GM19395 (cell line): ENCODE results near the gene SULT1C4.
"Not testable (repeated sequence)": the region's sequence is repeated elsewhere in the genome, so short reads cannot be mapped to it uniquely, and the experiment has no call there.

Experiments
- ATAC-seq: cut with Tn5 transposase; IDR thresholded peaks from one replicate; pipeline ENCODE4 v1.9.1; 2021; ENCODE audit warnings: mild to moderate bottlenecking, moderate library complexity; ENCODE audit not compliant: unreplicated experiment

Gene SULT1C4

DNA sequence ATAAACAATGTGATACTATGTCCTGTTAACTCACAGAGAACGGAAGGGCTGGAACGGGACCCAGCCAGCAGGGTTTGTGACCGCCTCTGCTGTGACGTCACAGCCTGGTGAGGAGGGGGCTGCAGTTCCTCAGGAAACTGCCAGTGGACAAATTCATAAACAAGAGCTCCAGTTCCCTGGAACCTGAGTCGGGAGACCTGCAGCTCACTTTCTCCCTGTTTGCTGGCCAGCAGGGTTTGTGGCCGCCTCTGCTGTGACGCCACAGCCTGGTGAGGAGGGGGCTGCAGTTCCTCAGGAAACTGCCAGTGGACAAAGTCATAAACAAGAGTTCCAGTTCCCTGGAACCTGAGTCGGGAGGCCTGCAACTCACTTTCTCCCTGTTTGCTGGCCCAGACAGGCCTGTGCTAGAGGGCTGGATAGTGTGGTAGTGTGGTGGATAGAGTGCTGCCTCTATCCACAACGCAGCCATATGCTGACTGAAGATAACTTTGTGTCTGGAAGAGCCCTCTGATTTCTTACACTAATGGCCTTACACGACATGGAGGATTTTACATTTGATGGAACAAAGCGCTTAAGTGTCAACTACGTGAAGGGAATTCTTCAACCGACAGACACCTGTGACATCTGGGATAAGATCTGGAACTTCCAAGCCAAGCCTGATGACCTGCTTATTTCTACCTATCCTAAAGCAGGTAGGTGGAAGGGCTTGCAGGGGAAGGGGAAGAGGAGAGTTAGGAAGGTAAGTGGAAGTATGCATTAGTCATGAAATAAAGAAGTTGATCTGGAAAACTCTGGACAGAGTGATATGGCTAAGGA is at the start of gene SULT1C4:
SULT1C4 (plus strand) TSS at position 140 of the 816 bp plus-strand sequence; CDS start at position 524, 384 bp downstream.
- ATAC-seq, result no peak

DNA sequence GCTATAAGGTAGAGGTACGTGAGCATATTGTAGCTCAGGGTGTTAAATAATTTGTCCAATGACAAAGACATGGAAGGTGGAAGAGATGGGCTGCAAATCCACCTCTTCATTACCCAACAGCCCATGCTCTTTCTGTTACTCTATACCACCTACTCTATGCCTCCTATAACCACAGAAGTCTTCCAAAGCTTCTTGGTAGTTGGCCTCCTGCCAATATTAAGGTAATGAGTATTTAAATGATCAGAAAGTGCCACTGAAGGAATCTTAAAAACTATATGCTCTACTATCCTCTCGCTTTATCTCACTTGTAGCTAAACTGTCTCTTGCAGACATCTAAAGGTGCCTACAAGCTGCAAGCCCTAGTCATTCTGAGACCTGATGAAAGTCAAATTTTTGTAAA is 48.0 kb upstream of the SULT1C4 start:
- ATAC-seq, result no peak

DNA sequence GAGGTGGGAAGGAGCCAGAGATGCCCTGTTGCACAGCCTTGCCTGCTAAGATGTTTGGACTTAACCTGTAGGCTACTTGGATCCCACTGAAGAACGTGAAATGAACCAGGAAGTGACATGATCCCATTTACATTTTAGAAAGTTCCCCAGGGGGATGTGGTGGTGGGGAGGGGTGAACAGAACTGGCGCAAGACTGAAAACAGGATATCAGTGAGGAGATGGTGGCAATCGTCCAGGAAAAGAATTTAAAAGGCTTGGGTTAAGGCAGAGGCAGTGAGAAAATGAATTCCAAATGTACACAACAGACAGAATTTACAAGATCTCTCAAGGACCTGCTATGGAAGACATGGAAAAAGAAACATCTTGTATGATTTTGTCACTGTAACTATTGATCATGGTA is 46.8 kb upstream of the SULT1C4 start:
- ATAC-seq, result no peak

DNA sequence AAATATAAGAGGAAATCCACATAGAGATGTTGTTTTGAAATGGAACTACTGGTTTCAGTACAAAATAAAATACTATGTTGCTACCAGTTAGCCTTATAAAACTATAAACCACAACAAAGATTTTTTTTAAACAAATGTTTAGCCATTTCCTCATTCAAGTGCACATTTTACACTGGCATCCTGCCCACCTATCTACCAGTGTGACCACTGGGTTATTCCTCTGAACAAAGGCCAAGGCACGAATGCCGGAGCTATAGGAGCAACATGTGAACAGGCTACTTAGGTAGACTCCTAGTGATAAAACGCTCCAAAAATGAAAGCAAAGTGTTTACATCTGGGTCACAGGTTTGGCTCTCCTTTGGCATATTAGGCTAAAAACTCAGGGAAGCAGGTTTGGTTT is 31.8 kb upstream of the SULT1C4 start:
- no peak for ATAC-seq

DNA sequence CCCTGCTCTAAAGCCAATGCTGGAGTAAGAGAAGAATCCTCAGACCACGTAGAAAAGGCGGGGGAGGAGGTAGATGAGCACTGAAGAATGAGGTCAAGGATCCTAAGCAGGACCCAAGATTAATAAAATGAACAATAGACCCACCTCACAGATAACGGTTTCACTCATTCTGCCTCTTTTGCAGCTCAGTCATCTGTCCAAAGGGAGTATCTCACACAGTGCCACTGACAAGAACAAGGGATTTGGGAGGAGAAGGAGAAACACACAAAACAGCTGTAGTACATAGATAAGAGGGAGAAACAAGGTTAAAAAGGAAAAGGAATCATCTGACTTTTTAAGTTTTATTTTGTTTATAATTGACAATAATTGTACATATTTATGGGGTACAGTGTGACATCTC is 30.9 kb upstream of the SULT1C4 start:
- no peak for ATAC-seq

DNA sequence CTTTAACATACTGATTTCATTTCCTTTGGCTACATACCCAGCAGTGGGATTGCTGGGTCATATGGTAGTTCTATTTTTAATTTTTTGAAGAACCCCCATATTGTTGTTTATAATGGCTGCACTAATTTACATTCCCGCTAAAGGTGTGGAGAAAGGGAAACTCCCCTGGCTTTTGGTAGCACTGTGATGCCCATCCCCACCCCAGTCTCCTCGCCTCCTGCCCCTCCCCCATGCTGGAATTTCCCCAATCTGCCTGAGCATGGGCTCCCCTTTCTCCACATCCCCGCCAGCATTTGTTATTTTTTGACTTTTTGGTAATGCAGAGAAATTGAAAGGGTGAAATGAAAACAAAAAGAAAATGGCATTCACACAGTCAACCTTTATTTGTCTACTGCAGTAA is 30.0 kb upstream of the SULT1C4 start:
- ATAC-seq, result no peak

DNA sequence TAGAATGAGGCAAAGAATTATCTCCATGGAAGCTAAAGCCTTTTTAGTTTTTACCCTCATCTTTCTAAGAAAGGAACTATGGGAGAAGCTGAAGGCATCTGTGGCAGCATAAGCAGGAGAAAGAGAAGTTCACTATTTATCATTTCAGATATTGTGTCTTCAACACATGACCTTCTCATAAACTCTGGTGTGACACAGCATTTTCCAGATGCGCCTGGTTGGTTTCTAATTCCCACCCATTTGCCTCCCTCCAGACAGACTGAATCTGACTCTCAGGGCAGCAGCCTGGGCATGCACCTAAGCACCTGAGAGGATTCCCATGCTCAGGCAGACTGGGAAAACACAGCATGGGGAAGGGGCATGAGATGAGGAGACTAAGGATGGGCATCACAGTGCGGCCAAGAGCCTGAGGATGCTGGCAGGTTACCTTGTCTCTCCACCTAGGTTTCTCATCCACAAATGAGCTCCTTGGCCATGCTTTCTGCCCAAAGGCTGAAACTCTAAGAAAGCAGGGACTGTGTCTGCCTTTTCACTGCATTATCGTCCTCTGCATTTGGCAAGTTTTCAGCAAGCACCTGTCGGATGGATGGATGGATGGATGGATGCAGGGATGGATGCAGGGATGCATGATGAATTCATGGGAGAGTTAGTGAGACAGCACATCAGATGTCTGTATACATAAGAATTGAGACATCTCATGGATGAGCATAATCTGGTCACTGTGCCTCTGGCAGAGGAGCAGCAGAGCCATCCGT is 28.8 kb upstream of the SULT1C4 start:
- ATAC-seq, result no peak

DNA sequence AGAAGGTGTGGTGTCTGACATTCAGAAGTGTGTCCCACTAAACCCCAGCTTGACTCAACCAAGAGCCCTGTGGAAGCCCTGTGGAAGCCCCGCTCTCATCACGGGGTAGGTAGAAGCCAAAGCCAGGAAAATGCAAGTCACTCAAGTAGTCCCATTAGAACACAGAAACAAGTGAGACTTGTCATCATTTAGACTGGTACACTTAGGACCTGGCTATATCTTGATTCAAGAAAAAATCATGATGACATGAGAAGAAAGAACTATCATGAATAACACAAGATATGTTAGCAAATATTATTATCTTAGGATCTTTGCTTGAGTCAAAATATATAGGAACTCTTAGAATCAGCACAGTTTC is 28.2 kb upstream of the SULT1C4 start:
- ATAC-seq, result no peak

DNA sequence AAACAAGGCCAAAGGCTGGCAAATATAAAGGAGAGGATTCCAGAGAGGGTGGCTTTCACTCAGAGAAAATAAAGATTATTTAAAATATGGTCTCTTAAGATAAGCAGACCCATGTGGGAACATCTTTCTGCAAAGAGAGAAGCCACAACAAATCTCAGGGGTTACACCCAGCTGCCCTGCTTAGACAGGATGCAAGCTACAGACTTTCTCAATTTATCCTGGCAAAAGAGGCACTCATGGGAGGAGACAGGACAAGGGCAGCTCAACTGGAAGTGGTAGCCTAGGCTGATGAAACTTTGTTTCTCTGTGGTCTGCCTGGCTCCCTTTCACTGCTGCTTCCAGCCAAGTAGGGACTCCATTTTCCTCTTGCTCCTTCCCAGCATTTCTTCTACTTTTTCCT is 25.9 kb upstream of the SULT1C4 start:
- ATAC-seq, result no peak

DNA sequence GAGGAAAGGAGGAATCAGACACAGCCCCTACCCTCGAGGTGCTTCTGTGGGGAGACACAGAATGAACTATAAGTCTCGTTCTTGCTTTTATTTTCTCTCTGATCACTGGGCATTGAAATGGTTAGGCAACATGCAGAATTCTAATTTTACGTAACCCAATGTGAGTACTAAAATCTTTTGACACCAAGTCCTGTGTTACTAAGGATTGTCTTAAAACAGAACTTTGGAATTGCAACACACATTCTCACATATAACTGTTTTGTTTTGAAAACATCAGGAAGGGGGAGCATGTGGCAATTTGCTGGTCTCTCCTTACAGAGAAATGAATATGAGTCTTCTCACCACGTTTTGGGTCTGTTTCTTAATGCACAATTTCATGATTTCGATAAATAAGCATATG is 23.6 kb upstream of the SULT1C4 start:
- no peak for ATAC-seq

DNA sequence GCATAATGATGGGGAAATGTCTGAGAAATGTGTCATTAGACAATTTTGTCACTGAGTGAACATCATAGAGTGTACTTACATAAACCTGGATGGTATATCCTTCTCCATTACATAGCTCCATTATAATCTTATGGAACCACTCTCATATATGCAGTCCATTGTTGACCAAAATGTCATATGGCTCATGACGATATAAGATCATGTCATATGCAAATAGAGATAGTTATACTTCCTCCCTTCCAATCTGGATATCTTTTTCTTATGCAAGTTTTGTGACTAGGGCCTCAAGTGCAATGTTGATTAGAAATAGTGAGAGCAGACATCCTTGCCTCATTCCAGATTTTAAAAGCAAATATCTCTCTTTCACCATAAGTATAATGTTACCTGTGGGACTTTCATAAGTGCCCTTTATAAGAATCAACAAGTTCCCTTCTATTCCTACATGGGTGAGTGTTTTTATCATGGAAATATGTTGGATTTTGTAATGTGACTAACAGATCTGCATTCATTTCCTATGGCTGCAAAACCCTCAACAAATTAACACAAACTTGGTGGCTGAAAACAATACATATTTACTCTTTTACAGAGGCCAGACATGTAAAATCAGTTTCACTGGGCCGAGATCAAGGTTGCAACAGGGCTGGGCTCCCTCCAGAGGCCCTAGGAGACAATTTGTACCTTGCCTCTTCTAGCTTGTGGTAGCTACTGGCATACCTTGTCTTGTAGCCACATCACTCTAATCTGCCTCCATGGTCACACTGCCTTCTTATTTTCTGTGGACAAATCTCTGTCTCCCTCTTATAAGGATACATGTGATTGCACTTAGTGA is 21.6 kb upstream of the SULT1C4 start:
- no peak for ATAC-seq

DNA sequence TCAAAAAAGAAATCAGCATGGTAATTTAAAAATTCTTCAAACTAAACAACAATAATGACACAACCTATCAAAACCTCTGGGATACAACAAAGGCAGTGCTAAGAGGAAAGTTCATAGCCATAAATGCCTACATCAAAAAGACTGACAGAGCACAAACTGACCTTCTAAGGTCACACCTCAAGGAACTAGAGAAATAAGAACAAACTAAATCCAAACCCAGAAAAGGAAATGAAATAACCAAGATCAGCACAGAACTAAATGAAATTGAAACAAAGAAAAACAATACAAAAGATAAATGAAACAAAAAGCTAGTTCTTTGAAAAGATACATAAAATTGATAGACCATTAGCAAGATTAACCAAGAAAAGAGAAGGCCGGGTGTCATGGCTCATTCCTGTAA is 18.4 kb upstream of the SULT1C4 start:
- not testable (repeated sequence) for ATAC-seq

DNA sequence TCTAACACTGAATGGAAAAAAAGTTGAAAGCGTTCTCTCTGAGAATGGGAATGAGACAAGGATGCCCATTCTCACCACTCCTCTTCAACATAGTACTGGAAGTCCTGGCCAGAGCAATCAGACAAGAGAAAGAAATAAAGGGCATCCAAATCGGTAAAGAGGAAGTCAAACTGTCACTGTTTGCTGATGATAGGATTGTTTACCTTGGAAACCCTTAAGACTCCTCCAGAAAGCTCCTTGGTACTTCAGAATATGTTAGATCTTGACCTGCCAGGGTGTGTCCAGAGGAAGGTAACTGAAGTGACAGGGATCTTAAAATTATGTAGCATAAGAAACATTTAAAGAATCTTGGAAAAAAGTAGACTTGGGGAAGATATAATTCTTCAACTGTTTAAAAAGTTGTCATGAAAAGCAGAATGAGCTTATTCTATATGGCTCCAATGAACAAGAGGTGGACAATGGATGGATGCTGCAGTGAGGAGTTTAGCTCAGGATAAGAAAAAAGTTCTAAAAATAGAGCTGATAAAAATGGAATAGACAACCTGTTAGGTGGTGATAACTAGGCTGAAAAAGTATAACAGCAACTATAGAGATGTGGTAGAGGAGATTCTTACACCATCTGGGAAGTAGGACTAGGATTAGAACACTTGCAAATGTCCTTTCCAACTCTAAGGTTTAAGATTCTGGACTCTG is 16.8 kb upstream of the SULT1C4 start:
- ATAC-seq, result no peak

DNA sequence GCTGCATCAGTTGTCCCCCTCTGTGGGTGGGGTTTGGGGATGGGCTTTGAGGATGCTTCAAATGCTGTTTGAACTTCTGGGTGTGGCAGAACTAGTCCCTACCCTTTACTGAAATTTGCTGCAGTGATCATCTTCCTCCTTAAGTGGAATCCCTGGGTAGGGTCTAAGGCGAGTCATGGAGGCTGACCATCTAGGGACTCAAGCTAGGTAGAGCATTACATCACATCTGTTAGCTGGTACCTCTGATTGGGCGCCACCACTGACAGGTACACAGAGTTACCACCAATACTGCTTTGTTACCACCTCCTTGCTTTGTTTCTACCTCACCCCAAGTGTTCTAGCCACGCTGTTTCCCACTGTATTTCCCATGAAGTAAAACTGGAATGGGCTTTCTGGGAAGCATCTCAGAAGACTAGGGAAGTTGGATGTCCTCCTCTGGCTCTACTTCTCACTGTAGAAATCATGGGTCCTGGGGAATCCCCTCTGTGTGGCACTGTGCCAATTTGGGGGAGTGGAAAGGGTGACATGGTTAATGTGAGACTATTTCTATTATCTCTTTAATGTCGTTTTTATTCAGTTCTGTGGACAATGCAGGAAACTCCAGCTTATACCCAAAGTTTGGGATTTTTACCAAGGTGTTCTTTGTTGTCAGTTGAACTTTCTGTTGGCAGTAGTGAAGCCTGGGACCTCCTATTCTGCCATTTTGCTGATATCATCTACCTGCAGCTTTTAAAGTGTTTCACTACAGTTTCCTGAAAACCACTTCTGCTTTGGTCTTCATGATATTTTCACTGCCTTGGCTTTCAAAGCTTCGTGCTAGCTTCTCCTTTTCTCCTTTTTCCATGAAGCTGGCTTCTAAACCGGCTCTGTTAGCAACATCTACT is 14.5 kb upstream of the SULT1C4 start:
- ATAC-seq, result no peak

DNA sequence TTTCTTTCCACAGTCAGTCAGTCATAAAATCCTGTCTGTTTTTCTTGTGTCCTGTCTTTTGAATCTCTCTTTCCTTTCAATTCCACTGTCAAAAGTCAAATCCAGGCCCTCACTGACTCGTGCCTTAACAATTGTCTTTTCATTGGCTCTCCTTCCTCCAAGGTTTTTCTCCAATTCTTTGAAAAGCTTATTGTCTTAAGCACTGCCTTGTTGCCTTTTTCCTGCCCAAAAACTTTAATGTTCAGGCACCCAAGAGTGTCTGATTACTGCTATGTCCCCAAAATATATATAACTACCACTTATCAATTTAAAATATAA is 13.9 kb upstream of the SULT1C4 start:
- no peak for ATAC-seq

DNA sequence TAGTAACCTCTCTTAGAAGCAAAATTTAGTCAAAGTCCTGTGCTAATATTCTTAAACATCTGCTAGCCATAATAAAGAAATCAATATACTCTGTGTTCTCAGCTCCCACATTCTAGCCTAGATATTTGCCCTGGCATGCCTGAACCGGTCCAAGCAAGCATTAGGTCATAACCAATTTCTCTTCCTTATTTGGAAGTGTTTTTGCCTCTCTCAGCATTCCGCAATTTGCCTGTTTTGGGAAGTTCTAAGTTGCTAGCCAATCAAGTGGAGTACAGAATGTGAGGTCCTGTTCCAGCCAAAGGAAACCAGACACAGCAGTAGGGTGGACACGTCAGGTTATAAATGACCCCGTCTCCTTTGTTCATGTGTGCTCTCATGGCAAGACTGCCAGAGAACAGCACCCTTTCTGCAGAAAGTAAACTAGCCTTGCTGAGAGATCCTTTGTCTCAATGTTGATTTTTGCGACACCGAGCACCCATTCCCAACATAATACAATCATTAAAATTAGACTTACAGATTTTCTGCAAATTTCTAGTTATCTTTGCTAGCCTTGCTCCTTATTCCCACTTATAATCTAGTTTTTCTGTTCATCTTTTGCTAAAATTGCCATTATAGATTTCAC is 13.0 kb upstream of the SULT1C4 start:
- no peak for ATAC-seq

DNA sequence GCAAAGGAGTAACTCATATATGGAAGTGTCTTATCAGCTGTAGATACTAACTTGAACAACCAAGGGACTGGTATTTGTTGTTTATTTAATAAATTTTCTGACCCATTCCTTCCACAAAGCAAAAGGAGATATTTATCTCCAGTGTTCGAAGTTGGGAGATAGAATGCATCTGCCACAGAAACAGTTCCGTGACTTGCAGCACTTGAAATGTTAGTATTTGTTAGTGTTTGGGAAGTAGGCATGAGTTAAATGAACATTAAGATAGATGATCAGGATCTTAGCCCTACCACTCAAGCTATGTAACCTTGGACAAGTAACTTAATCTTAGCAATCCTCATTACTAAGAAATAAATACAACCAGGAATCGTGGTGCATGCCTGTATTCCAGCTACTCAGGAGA is 12.1 kb upstream of the SULT1C4 start:
- ATAC-seq, result no peak

DNA sequence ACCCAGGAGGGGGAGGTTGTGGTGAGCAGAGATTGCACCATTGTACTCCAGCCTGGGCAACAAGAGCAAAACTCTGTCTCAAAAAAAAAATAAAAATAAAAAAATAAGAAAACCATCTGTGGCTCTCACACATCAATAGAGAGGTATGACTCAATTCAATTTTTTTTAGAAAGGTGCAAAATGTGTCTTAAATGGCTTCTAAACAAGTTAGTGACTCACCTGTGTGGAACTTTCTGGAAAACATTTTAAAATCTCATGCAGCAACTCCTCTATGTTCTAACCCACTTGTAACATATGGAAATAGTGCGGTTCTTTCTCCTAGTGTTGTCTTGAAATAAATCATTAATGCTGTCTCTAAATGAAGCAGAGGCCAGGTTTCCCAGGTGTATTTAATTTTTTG is 10.7 kb upstream of the SULT1C4 start:
- ATAC-seq, result no peak

DNA sequence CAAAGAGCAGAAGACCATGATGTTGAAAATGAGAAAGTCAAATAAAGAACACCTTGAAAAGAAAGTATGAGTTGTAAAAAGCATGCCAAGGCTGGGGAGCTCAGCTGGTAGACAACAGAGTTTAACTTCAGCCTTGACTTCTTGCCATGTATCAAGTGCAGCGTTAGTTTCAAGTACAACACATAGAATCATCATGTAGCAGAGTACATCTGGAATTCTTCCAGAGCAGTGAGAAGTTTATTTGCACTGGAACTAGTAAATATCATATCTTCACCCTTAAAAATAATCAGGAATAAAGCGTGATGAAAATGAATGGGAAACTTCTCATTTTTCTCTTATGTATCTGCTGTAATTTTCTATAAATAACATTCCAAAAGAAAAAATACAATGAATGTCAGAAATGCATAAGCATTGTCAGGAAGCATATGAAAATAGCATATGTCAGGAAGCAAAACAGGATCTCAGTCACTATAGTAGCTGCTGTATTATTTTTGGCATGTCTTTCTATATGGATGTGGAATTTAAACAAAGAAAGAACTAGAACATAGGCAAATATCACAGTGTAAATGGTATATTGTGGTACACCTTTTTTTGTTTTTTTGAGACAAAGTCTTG is 10.1 kb upstream of the SULT1C4 start:
- no peak for ATAC-seq
